HG02642 (cell line): ENCODE data around the gene ANAPC7.
"Not testable (repeated sequence)": the region's sequence is repeated elsewhere in the genome, so short reads cannot be mapped to it uniquely, and the experiment has no call there.

Source experiments
- ATAC-seq: cut with Tn5 transposase; IDR thresholded peaks from one replicate; pipeline ENCODE4 v1.9.1; 2021; ENCODE audit warnings: mild to moderate bottlenecking; ENCODE audit not compliant: unreplicated experiment, poor library complexity

ANAPC7 gene

GRCh38 chr12:110403146-110403975 is at the start of gene ANAPC7:
TSS of gene ANAPC7 (minus strand) at chr12:110403708. CDS start at chr12:110403627, 81 bp downstream.
- peak; percentile 80 for ATAC-seq

- no peak for ATAC-seq
These were observed 47.8 kb upstream of the ANAPC7 start for GRCh38 chr12:110451263-110451662.

GRCh38 chr12:110449799-110450497 is 46.4 kb upstream of the ANAPC7 start, which contains the start of gene ARPC3:
TSS of gene ARPC3 (minus strand) at chr12:110450337. CDS start at chr12:110450260, 77 bp downstream.
- ATAC-seq = peak; percentile 93

- no peak for ATAC-seq
These were observed 40.9 kb upstream of the ANAPC7 start for GRCh38 chr12:110444455-110444854.

GRCh38 chr12:110436231-110436630 is 32.7 kb upstream of the ANAPC7 start:
- ATAC-seq = no peak

GRCh38 chr12:110431957-110432587 is 28.6 kb upstream of the ANAPC7 start:
- ATAC-seq = no peak

- ATAC-seq = not testable (repeated sequence)
These were observed 26.2 kb upstream of the ANAPC7 start for GRCh38 chr12:110429676-110430075.

- ATAC-seq = no peak
These were observed 22.9 kb upstream of the ANAPC7 start for GRCh38 chr12:110426406-110426805.

- ATAC-seq = no peak
These were observed 20.7 kb upstream of the ANAPC7 start for GRCh38 chr12:110424237-110424636.

GRCh38 chr12:110421701-110422100 is 18.2 kb upstream of the ANAPC7 start:
- no peak for ATAC-seq

- ATAC-seq = no peak
These were observed 17.7 kb upstream of the ANAPC7 start for GRCh38 chr12:110421159-110421661.

GRCh38 chr12:110420644-110421043 is 17.1 kb upstream of the ANAPC7 start:
- ATAC-seq = not testable (repeated sequence)

- ATAC-seq = not testable (repeated sequence)
These were observed 13.6 kb upstream of the ANAPC7 start for GRCh38 chr12:110417113-110417512.

- ATAC-seq = not testable (repeated sequence)
These were observed 6.6 kb upstream of the ANAPC7 start for GRCh38 chr12:110410086-110410485.

GRCh38 chr12:110405126-110405662 is 1.7 kb upstream of the ANAPC7 start:
- not testable (repeated sequence) for ATAC-seq

GRCh38 chr12:110403976-110404682 is 621 bp upstream of the ANAPC7 start:
- ATAC-seq = peak; percentile 44

GRCh38 chr12:110382683-110383082 is 20.8 kb downstream of the ANAPC7 start:
- no peak for ATAC-seq

- ATAC-seq = no peak
These were observed 23.9 kb downstream of the ANAPC7 start for GRCh38 chr12:110379631-110380030.

- ATAC-seq = no peak
These were observed 24.3 kb downstream of the ANAPC7 start for GRCh38 chr12:110379197-110379596.
